ENCODE results near the gene SLC22A24.

- TF ChIP-seq REST (IDR thresholded peaks at IDR 0.05; ENCODE audit: insufficient read depth in 1 of 2, low read depth in 2 of 2, low read length in 2 of 2) (no peak), TAF1 (IDR thresholded peaks at IDR 0.05; ENCODE audit: borderline replicate concordance, insufficient read depth, low read length) (no peak), SIN3A (IDR thresholded peaks at IDR 0.05; ENCODE audit: borderline replicate concordance, insufficient read depth, low read length) (no peak), POLR2AphosphoS5 (IDR thresholded peaks at IDR 0.05; ENCODE audit: low read depth, low read length) (no peak)
Measured at GRCh38 chr11:63180536-63180935, 36.5 kb upstream of the SLC22A24 start.
